HepG2 (cell line): ENCODE data around the gene PRR15L. TPM values are rescaled to one million over a fixed set of nuclear protein-coding genes. Genes with fewer than 3 reads are reported as not detected.

Experiments
- CBFB ChIP-seq: sonication (generic); formaldehyde crosslinking; IDR thresholded peaks from 2 replicates; pipeline ENCODE4 v1.4.0; 2020; ENCODE audit warnings: missing genetic modification reagents
- DRAP1 ChIP-seq: IDR thresholded peaks from 2 replicates; pipeline ENCODE4 v1.6.1; 2016; ENCODE audit warnings: missing genetic modification reagents, missing compliant biosample characterization
- ELF3 ChIP-seq: IDR thresholded peaks from 2 replicates; pipeline ENCODE4 v1.6.1; 2016; ENCODE audit warnings: missing genetic modification reagents, missing compliant biosample characterization
- FOSL2 ChIP-seq: sonication (generic); formaldehyde crosslinking; IDR thresholded peaks from 2 replicates; pipeline ENCODE4 v1.4.0; 2020; ENCODE audit warnings: missing genetic modification reagents
- GMEB1 ChIP-seq: sonication (generic); formaldehyde crosslinking; IDR thresholded peaks from 2 replicates; pipeline ENCODE4 v1.5.1; 2020; ENCODE audit warnings: missing genetic modification reagents, mild to moderate bottlenecking, borderline replicate concordance
- HNRNPL ChIP-seq: fragments of 200-400 bp; formaldehyde crosslinking; IDR thresholded peaks from 2 replicates; pipeline ENCODE4 v1.6.1; 2017; ENCODE audit warnings: mild to moderate bottlenecking, low read depth, low read length
- KDM3A ChIP-seq: IDR thresholded peaks from 2 replicates; pipeline ENCODE4 v1.6.1; 2018; ENCODE audit warnings: low read depth, missing compliant biosample characterization
- KLF13 ChIP-seq: sonication (generic); formaldehyde crosslinking; IDR thresholded peaks from 2 replicates; pipeline ENCODE4 v1.4.0; 2020; ENCODE audit warnings: mild to moderate bottlenecking, missing genetic modification reagents
- MTERF4 ChIP-seq: sonication (generic); formaldehyde crosslinking; IDR thresholded peaks from 2 replicates; pipeline ENCODE4 v1.8.0; 2023; ENCODE audit warnings: mild to moderate bottlenecking, missing genetic modification reagents
- NCOR1 ChIP-seq: fragments of 200-600 bp; sonication (generic); IDR thresholded peaks from 2 replicates; pipeline ENCODE4 v1.7.0; 2017; ENCODE audit warnings: antibody characterized with exemption, low read length, borderline replicate concordance
- NR2F6 ChIP-seq, 2 experiments: IDR thresholded peaks; 2 replicates each; pipeline ENCODE4 v1.6.1; 2016; ENCODE audit warnings: antibody characterized with exemption in 1 of 2, mild to moderate bottlenecking in 1 of 2
- THRA ChIP-seq: sonication (generic); formaldehyde crosslinking; IDR thresholded peaks from 2 replicates; pipeline ENCODE4 v1.4.0; 2020; ENCODE audit warnings: missing genetic modification reagents, borderline replicate concordance
- ZNF143 ChIP-seq: sonication (generic); formaldehyde crosslinking; IDR thresholded peaks from 2 replicates; pipeline ENCODE4 v1.4.0; 2020; ENCODE audit warnings: missing genetic modification reagents
- ZNF576 ChIP-seq: sonication (generic); formaldehyde crosslinking; IDR thresholded peaks from 2 replicates; pipeline ENCODE4 v1.4.0; 2020; ENCODE audit warnings: mild to moderate bottlenecking, missing genetic modification reagents
- ZNF646 ChIP-seq: sonication (generic); formaldehyde crosslinking; IDR thresholded peaks from 2 replicates; pipeline ENCODE4 v1.9.0; 2021; ENCODE audit warnings: mild to moderate bottlenecking, missing genetic modification reagents
- ZNF775 ChIP-seq: sonication (generic); formaldehyde crosslinking; IDR thresholded peaks from 2 replicates; pipeline ENCODE4 v1.4.0; 2020; ENCODE audit warnings: missing genetic modification reagents, mild to moderate bottlenecking, moderate library complexity, borderline replicate concordance
- ZNF790 ChIP-seq: sonication (generic); formaldehyde crosslinking; IDR thresholded peaks from 2 replicates; pipeline ENCODE4 v1.8.0; 2022; ENCODE audit warnings: missing genetic modification reagents, mild to moderate bottlenecking, borderline replicate concordance
- polyA plus RNA-seq, 8 experiments: library from polyadenylated mRNA; depleted of rRNA in 3 of 8; stranded (reverse) in 7 of 8; unstranded in 1 of 8; fragments of >200 nt; fragmentation: Illumina TruSeq in 4 of 8; extraction: Trizol in 4 of 8; gene quantifications; 2 replicates each; pipeline versions ENCODE4 v1.2.1 to v1.2.3, GENCODE V29; 2011 to 2016; ENCODE audit warnings: low read depth in 4 of 8, missing spikeins in 1 of 8, mixed read lengths in 1 of 8; ENCODE audit not compliant: insufficient read depth in 1 of 8
- total RNA-seq, 5 experiments: library from RNA; depleted of rRNA; stranded (reverse); fragments of >200 nt; fragmentation: Illumina TruSeq; extraction: Trizol; gene quantifications; 2 replicates each; pipeline ENCODE4 v1.2.3, GENCODE V29; 2016; ENCODE audit warnings: low read depth in 1 of 5

Gene PRR15L
- total and polyA plus RNA-seq, 2 of the 13 experiments (the other 11 are each of a cell fraction or from before 2014, with no cell fraction given): 0.44 to 2.0 TPM

- peak; percentile 32; the same call in 1 of the 2 replicates for TF ChIP-seq GMEB1 (CRISPR knock-in tag)
- TF ChIP-seq NCOR1: peak; percentile 87
- TF ChIP-seq NR2F6 (IDR thresholded peaks at IDR 0.05): peak; percentile 53
- TF ChIP-seq NR2F6 (CRISPR knock-in tag; IDR thresholded peaks at IDR 0.05): peak; percentile 83
- TF ChIP-seq DRAP1 (CRISPR knock-in tag): 0 out of 2 replicates have a peak, but pooled peaks have one; percentile 22
- TF ChIP-seq CBFB (CRISPR knock-in tag): no peak
- TF ChIP-seq ZNF576 (CRISPR knock-in tag): no peak
- TF ChIP-seq MTERF4 (CRISPR knock-in tag): no peak
- TF ChIP-seq HNRNPL: no peak
- no peak for TF ChIP-seq ZNF143 (CRISPR knock-in tag)
- TF ChIP-seq ELF3: peak; percentile 97
- no peak for TF ChIP-seq KLF13 (CRISPR knock-in tag)
- no peak for TF ChIP-seq ZNF790 (CRISPR knock-in tag)
- TF ChIP-seq THRA (CRISPR knock-in tag): peak; percentile 54; the same call in 1 of the 2 replicates
- TF ChIP-seq KDM3A (CRISPR knock-in tag): no peak
- TF ChIP-seq ZNF646 (CRISPR knock-in tag): no peak
- peak; percentile 38 for TF ChIP-seq FOSL2 (CRISPR knock-in tag)
- TF ChIP-seq ZNF775 (CRISPR knock-in tag): peak; percentile 34; the same call in 1 of the 2 replicates
Measured at GRCh38 chr17:47952171-47953021, 5.3 kb downstream of the PRR15L start (continued).
